Activated CD4-positive, alpha-beta T cell treated with anti-CD3 and anti-CD28 coated beads for 1 hour (primary cell): ENCODE results near the gene GOLGA5.
"Not testable (repeated sequence)": the region's sequence is repeated elsewhere in the genome, so short reads cannot be mapped to it uniquely, and the experiment has no call there.

ENCODE experiments used
- DNase-seq: peaks from one replicate; pipeline ENCODE4 v3.0.0-alpha.2; 2020

The GOLGA5 gene

GRCh38 chr14:92830902-92831301 lies 36.8 kb downstream of the GOLGA5 start:
- no peak for DNase-seq

GRCh38 chr14:92832137-92832700 lies 38.1 kb downstream of the GOLGA5 start:
- no peak for DNase-seq

GRCh38 chr14:92841930-92842329 lies 47.8 kb downstream of the GOLGA5 start:
- DNase-seq, result no peak

GRCh38 chr14:92844204-92844603 lies 50.1 kb downstream of the GOLGA5 start:
- DNase-seq, result no peak

GRCh38 chr14:92846162-92846897 lies 52.2 kb downstream of the GOLGA5 start:
- DNase-seq, result no peak

GRCh38 chr14:92847278-92847677 lies 53.2 kb downstream of the GOLGA5 start:
- DNase-seq, result no peak

GRCh38 chr14:92847749-92848148 lies 53.6 kb downstream of the GOLGA5 start:
- no peak for DNase-seq

- DNase-seq, result no peak
Observed at GRCh38 chr14:92848887-92849286, 54.8 kb downstream of the GOLGA5 start.

- no peak for DNase-seq
Observed at GRCh38 chr14:92850492-92850891, 56.4 kb downstream of the GOLGA5 start.

- DNase-seq, result not testable (repeated sequence)
Observed at GRCh38 chr14:92853136-92853535, 59.0 kb downstream of the GOLGA5 start.

- DNase-seq, result no peak
Observed at GRCh38 chr14:92860049-92860840, 66.1 kb downstream of the GOLGA5 start.

GRCh38 chr14:92861856-92862745 lies 68.0 kb downstream of the GOLGA5 start:
- no peak for DNase-seq

- DNase-seq, result no peak
Observed at GRCh38 chr14:92863286-92864080, 69.4 kb downstream of the GOLGA5 start.

GRCh38 chr14:92865674-92866073 lies 71.6 kb downstream of the GOLGA5 start:
- DNase-seq, result no peak

GRCh38 chr14:92866181-92866752 lies 72.2 kb downstream of the GOLGA5 start:
- DNase-seq, result no peak

- DNase-seq, result no peak
Observed at GRCh38 chr14:92866901-92867865, 73.1 kb downstream of the GOLGA5 start.

- DNase-seq, result no peak
Observed at GRCh38 chr14:92874962-92875661, 81.0 kb downstream of the GOLGA5 start.

GRCh38 chr14:92877757-92878431 lies 83.8 kb downstream of the GOLGA5 start:
- no peak for DNase-seq

- no peak for DNase-seq
Observed at GRCh38 chr14:92880351-92880750, 86.2 kb downstream of the GOLGA5 start.
